ENCODE results near the gene MVD. TPM values are rescaled to one million over a fixed set of nuclear protein-coding genes. Genes with fewer than 3 reads are reported as not detected.

Gene MVD
- polyA plus RNA-seq, 3 donors: 9.0 to 17.9 (median 12.2) TPM

DNA sequence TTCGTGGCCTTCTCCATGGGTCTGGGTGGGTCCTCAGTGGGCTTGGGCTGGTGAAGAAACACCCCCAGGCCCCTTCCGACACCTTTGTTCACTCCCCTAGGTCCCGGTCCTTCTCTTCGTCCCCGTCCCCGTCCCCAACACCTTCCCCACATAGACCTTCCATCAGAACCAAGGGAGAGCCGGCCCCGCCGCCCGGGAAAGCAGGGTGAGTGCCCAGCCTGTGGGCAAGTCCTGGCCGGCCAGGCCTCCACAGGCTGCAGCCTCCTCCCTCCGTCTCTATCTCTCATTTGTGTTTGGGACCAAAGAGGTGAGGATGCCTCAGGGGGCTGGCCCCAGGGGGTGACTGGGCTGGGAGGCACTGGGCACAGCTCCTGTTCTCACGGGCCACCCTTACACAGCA lies 39.0 kb downstream of the MVD start:
- Histone ChIP-seq H2AFZ (ENCODE audit: insufficient read depth, low read depth, low read length, poor library complexity, severe bottlenecking) (no peak overlapping the region), H4K20me1 (ENCODE audit: insufficient read depth, low read length) (peaks cover 32% of the 10 kb centered on the region), H3K79me2 (ENCODE audit: insufficient read depth, low read length) (peaks cover 7% of the 10 kb centered on the region), H3K4me2 (replicated peaks; ENCODE audit: extremely low read depth, low read length, poor library complexity, severe bottlenecking) (no peak overlapping the region), H3K36me3 (replicated peaks in 1 of 2; ENCODE audit: control insufficient read depth in 1 of 2, insufficient read depth in 2 of 2, low read length in 2 of 2) (peaks cover 72 to 92% of the 10 kb centered on the region in 2 donors), H3K4me3 (replicated peaks in 1 of 3; ENCODE audit: low read depth in 2 of 3, low read length in 3 of 3) (no peak overlapping the region), H3K9me3 (replicated peaks in 1 of 2; ENCODE audit: control insufficient read depth in 1 of 2, insufficient read depth in 1 of 2, low read length in 2 of 2) (no peaks in the 10 kb centered on the region), H3K27me3 (ENCODE audit: control insufficient read depth in 2 of 2, insufficient read depth in 2 of 2, low read length in 2 of 2) (no peaks in the 10 kb centered on the region), H3K9ac (ENCODE audit: insufficient read depth, low read length, poor library complexity, severe bottlenecking) (no peak overlapping the region), H3K27ac (ENCODE audit: low read depth in 1 of 2, low read length in 2 of 2) (no peak overlapping the region), H3K4me1 (ENCODE audit: control insufficient read depth in 1 of 2, insufficient read depth in 2 of 2, low read length in 2 of 2) (no peaks in the 10 kb centered on the region)
- intact Hi-C loops (cut with micrococcal nuclease): no loop called here
- peaks cover 78 to 92% of the 10 kb centered on the region in 2 donors for H3K36me3 Mint-ChIP-seq
- peak overlapping the region in 1 of 7 donors; percentile 18 for H3K27ac Mint-ChIP-seq
- H3K27me3 Mint-ChIP-seq (ENCODE audit: low read depth in 3 of 3): peaks cover 0 to 6% (median 2%) of the 10 kb centered on the region in 3 donors
- H3K4me1 Mint-ChIP-seq: no peaks in the 10 kb centered on the region
- H3K9me3 Mint-ChIP-seq: no peaks in the 10 kb centered on the region
- TF ChIP-seq, protein P1, sequence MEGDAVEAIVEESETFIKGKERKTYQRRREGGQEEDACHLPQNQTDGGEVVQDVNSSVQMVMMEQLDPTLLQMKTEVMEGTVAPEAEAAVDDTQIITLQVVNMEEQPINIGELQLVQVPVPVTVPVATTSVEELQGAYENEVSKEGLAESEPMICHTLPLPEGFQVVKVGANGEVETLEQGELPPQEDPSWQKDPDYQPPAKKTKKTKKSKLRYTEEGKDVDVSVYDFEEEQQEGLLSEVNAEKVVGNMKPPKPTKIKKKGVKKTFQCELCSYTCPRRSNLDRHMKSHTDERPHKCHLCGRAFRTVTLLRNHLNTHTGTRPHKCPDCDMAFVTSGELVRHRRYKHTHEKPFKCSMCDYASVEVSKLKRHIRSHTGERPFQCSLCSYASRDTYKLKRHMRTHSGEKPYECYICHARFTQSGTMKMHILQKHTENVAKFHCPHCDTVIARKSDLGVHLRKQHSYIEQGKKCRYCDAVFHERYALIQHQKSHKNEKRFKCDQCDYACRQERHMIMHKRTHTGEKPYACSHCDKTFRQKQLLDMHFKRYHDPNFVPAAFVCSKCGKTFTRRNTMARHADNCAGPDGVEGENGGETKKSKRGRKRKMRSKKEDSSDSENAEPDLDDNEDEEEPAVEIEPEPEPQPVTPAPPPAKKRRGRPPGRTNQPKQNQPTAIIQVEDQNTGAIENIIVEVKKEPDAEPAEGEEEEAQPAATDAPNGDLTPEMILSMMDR (IDR thresholded peaks at IDR 0.05): no peak
- DNase-seq: no peak
- no peak overlapping the region for H3K4me3 Mint-ChIP-seq
- WGBS (ENCODE audit: insufficient coverage): 93% methylated on average over 5 of the region's 13 CpGs

DNA sequence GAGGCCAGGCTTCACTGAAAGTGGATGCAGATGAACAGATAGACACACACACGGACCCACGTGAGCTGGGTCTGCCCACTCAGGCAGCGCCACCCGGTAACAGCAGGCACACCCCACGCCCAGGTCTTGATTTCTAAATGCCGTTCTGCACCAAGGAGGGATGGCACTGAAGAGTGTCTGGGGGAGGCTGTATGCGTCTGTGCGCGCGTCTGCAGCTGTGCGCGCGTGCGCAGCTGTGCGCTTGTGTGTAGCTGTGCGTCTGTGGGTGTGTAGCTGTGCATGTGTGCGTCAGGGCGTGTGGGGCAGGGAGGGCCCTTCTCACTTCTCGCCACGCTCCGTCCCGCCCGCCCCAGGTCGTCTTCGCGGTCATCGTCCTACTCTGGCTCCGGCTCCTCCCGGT lies 40.0 kb downstream of the MVD start:
- Histone ChIP-seq H3K79me2 (ENCODE audit: insufficient read depth, low read length) (peaks cover 8% of the 10 kb centered on the region), H3K4me3 (replicated peaks in 1 of 3; ENCODE audit: low read depth in 2 of 3, low read length in 3 of 3) (no peak overlapping the region), H3K9me3 (replicated peaks in 1 of 2; ENCODE audit: control insufficient read depth in 1 of 2, insufficient read depth in 1 of 2, low read length in 2 of 2) (no peaks in the 10 kb centered on the region), H4K20me1 (ENCODE audit: insufficient read depth, low read length) (peaks cover 42% of the 10 kb centered on the region), H3K27ac (ENCODE audit: low read depth in 1 of 2, low read length in 2 of 2) (no peak overlapping the region), H2AFZ (ENCODE audit: insufficient read depth, low read depth, low read length, poor library complexity, severe bottlenecking) (no peak overlapping the region), H3K4me1 (ENCODE audit: control insufficient read depth in 1 of 2, insufficient read depth in 2 of 2, low read length in 2 of 2) (no peaks in the 10 kb centered on the region), H3K4me2 (replicated peaks; ENCODE audit: extremely low read depth, low read length, poor library complexity, severe bottlenecking) (no peak overlapping the region), H3K9ac (ENCODE audit: insufficient read depth, low read length, poor library complexity, severe bottlenecking) (no peak overlapping the region), H3K36me3 (replicated peaks in 1 of 2; ENCODE audit: control insufficient read depth in 1 of 2, insufficient read depth in 2 of 2, low read length in 2 of 2) (peaks cover 72 to 92% of the 10 kb centered on the region in 2 donors), H3K27me3 (ENCODE audit: control insufficient read depth in 2 of 2, insufficient read depth in 2 of 2, low read length in 2 of 2) (no peaks in the 10 kb centered on the region)
- WGBS (ENCODE audit: insufficient coverage): 99% methylated on average over 23 of the region's 29 CpGs
- H3K4me1 Mint-ChIP-seq: no peaks in the 10 kb centered on the region
- peaks cover 0 to 2% (median 0%) of the 10 kb centered on the region in 3 donors for H3K27me3 Mint-ChIP-seq (ENCODE audit: low read depth in 3 of 3)
- H3K4me3 Mint-ChIP-seq: no peak overlapping the region
- DNase-seq: no peak
- H3K27ac Mint-ChIP-seq: peak overlapping the region in 3 of 7 donors; percentile 11 to 59 (median 15)
- TF ChIP-seq, protein P1 (IDR thresholded peaks at IDR 0.05): no peak
- intact Hi-C loops (cut with micrococcal nuclease): no loop called here
- peaks cover 79 to 92% of the 10 kb centered on the region in 2 donors for H3K36me3 Mint-ChIP-seq
- no peaks in the 10 kb centered on the region for H3K9me3 Mint-ChIP-seq

Measured in CD14-positive monocyte (primary cell).